Sigmoid colon (tissue), 4 donors: ENCODE data around the gene ADD1.
"Not testable (repeated sequence)": the region's sequence is repeated elsewhere in the genome, so short reads cannot be mapped to it uniquely, and the experiment has no call there.

Source experiments
- CTCF ChIP-seq, 4 experiments: fragments of 450-650 bp in 3 of 4; fragments of 200-600 bp in 1 of 4; IDR thresholded peaks; one replicate each; pipeline ENCODE4 v1.5.1; 2016 to 2019; ENCODE audit warnings: antibody characterized with exemption in 4 of 4, mild to moderate bottlenecking in 3 of 4, moderate library complexity in 2 of 4
- EP300 ChIP-seq, 4 donors: sonication (generic); formaldehyde crosslinking; IDR thresholded peaks; one replicate each; pipeline ENCODE4 v1.6.1; 2017; ENCODE audit warnings: antibody characterized with exemption in 4 of 4
- POLR2A ChIP-seq, 2 donors: fragments of 450-650 bp; IDR thresholded peaks; one replicate each; pipeline ENCODE4 v1.6.1; 2016; ENCODE audit warnings: antibody characterized with exemption in 2 of 2, mild to moderate bottlenecking in 2 of 2, moderate library complexity in 2 of 2
- POLR2AphosphoS5 ChIP-seq, 4 donors: sonication (generic); formaldehyde crosslinking; IDR thresholded peaks; one replicate each; pipeline ENCODE4 v1.6.1; 2017; ENCODE audit warnings: antibody characterized with exemption in 4 of 4

GRCh38 chr4:2918300-2918699 lies 74.7 kb downstream of the ADD1 start:
- TF ChIP-seq CTCF, POLR2A, POLR2AphosphoS5, EP300 (IDR thresholded peaks at IDR 0.05): not testable (repeated sequence)
